Measurements from ENCODE around the gene MEFV. TPM values are rescaled to one million over a fixed set of nuclear protein-coding genes. Genes with fewer than 3 reads are reported as not detected.

Gene MEFV
- polyA plus RNA-seq, 2 donors: 0.07 to 0.14 TPM

Other genes starting within 250 kb of the MEFV start
- gene CLDN9, start 243.7 kb downstream of the MEFV start, polyA plus RNA-seq: under 1 TPM in 1 of 2 donors, not detected in 1; 0.02 TPM
- under 1 TPM in 1 of 2 donors, not detected in 1; 0.06 TPM for gene CLDN6, start 238.4 kb downstream of the MEFV start, polyA plus RNA-seq
- gene TNFRSF12A, start 236.3 kb downstream of the MEFV start, polyA plus RNA-seq: 10 to 100 TPM; 16.6 to 21.1 TPM
- 10 to 100 TPM; 58.8 to 73.6 TPM for gene HCFC1R1, start 232.7 kb downstream of the MEFV start, polyA plus RNA-seq
- 10 to 100 TPM; 24.3 to 37.2 TPM for gene THOC6, start 232.6 kb downstream of the MEFV start, polyA plus RNA-seq
- 100 to 1,000 TPM; 144 to 149 TPM for gene BICDL2, start 219.7 kb downstream of the MEFV start, polyA plus RNA-seq
- gene MMP25, start 210.1 kb downstream of the MEFV start, polyA plus RNA-seq: 1 to 10 TPM in 1 of 2 donors, under 1 TPM in 1; 0.51 to 2.6 TPM
- gene IL32, start 191.0 kb downstream of the MEFV start, polyA plus RNA-seq: 10 to 100 TPM; 16.5 to 19.0 TPM
- not detected for gene ZSCAN10, start 157.3 kb downstream of the MEFV start, polyA plus RNA-seq
- 10 to 100 TPM in 1 of 2 donors, 1 to 10 TPM in 1; 8.4 to 18.0 TPM for gene ZNF205, start 144.0 kb downstream of the MEFV start, polyA plus RNA-seq
- 1 to 10 TPM; 6.5 to 9.4 TPM for gene ZNF213, start 121.6 kb downstream of the MEFV start, polyA plus RNA-seq
- not detected for gene OR1F1, start 68.4 kb downstream of the MEFV start, polyA plus RNA-seq
- 1 to 10 TPM; 2.6 to 2.8 TPM for gene ZNF200, start 21.5 kb downstream of the MEFV start, polyA plus RNA-seq
- 10 to 100 TPM in 1 of 2 donors, 1 to 10 TPM in 1; 7.9 to 12.7 TPM for gene ZNF263, start 26.9 kb upstream of the MEFV start, polyA plus RNA-seq
- 1 to 10 TPM in 1 of 2 donors, under 1 TPM in 1; 0.99 to 1.5 TPM for gene TIGD7, start 48.8 kb upstream of the MEFV start, polyA plus RNA-seq
- gene ZNF75A, start 48.9 kb upstream of the MEFV start, polyA plus RNA-seq: 10 to 100 TPM in 1 of 2 donors, 1 to 10 TPM in 1; 9.1 to 16.9 TPM
- under 1 TPM in 1 of 2 donors, not detected in 1; 0.04 TPM for gene OR2C1, start 99.3 kb upstream of the MEFV start, polyA plus RNA-seq
- gene ZSCAN32, start 144.4 kb upstream of the MEFV start, polyA plus RNA-seq: 1 to 10 TPM; 5.5 to 7.0 TPM
- 1 to 10 TPM; 2.9 to 4.7 TPM for gene ZNF174, start 144.6 kb upstream of the MEFV start, polyA plus RNA-seq
- gene ZNF597, start 186.9 kb upstream of the MEFV start, polyA plus RNA-seq: under 1 TPM; 0.49 to 0.53 TPM
- 10 to 100 TPM; 23.3 to 28.7 TPM for gene NAA60, start 187.0 kb upstream of the MEFV start, polyA plus RNA-seq
- not detected for gene C16orf90, start 238.9 kb upstream of the MEFV start, polyA plus RNA-seq
- gene CLUAP1, start 244.4 kb upstream of the MEFV start, polyA plus RNA-seq: 1 to 10 TPM; 3.8 to 4.5 TPM

All from esophagus (tissue), 2 donors.